Effector memory CD8-positive, alpha-beta T cell (primary cell): Measurements from ENCODE around the gene GPR17.

Experiments
- ATAC-seq: fragments of 150-1000 bp; cut with Tn5 transposase; replicated peaks from 2 replicates; pipeline ENCODE4 v1.10.0; 2021; ENCODE audit warnings: mild to moderate bottlenecking, moderate library complexity
- DNase-seq, 3 experiments: peaks; one replicate each; pipeline ENCODE4 v3.0.0; 2021
- H3K27ac Mint-ChIP-seq, 2 donors: one replicate each; pipeline ENCODE4 v1.8.0; 2022; ENCODE audit warnings: mild to moderate bottlenecking in 2 of 2, mixed read lengths in 2 of 2, moderate library complexity in 2 of 2
- H3K27me3 Mint-ChIP-seq, 2 donors: one replicate each; pipeline ENCODE4 v1.8.0; 2022; ENCODE audit warnings: mixed read lengths in 2 of 2
- H3K36me3 Mint-ChIP-seq: one replicate; pipeline ENCODE4 v1.8.0; 2022; ENCODE audit warnings: mild to moderate bottlenecking, moderate library complexity, mixed read lengths; ENCODE audit not compliant: insufficient read depth
- H3K4me1 Mint-ChIP-seq, 2 donors: one replicate each; pipeline ENCODE4 v1.8.0; 2022; ENCODE audit warnings: low read depth in 2 of 2, mixed read lengths in 2 of 2
- H3K4me3 Mint-ChIP-seq, 2 donors: one replicate each; pipeline ENCODE4 v1.8.0; 2022; ENCODE audit warnings: mild to moderate bottlenecking in 2 of 2, mixed read lengths in 2 of 2, moderate library complexity in 2 of 2
- H3K9me3 Mint-ChIP-seq, 2 donors: one replicate each; pipeline ENCODE4 v1.8.0; 2022; ENCODE audit warnings: mixed read lengths in 2 of 2
- total RNA-seq, 9 experiments: gene quantifications; one replicate each; lab custom pipeline; 2026; lab: John Stamatoyannopoulos, UW

The GPR17 gene, protein sequence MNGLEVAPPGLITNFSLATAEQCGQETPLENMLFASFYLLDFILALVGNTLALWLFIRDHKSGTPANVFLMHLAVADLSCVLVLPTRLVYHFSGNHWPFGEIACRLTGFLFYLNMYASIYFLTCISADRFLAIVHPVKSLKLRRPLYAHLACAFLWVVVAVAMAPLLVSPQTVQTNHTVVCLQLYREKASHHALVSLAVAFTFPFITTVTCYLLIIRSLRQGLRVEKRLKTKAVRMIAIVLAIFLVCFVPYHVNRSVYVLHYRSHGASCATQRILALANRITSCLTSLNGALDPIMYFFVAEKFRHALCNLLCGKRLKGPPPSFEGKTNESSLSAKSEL
- 0 to 0.06 (median 0) reads per million in 9 experiments for total RNA-seq

GRCh38 chr2:127645395-127646291 lies at the start of gene GPR17:
Gene GPR17 (plus strand): TSS chr2:127646153. CDS start chr2:127650736, 4,583 bp downstream.
- DNase-seq (no peak), ATAC-seq (no peak)
- no peak within 1 kb of the TSS for H3K4me3 Mint-ChIP-seq
- H3K27me3 Mint-ChIP-seq: no peaks in the 10 kb centered on the region
- H3K27ac Mint-ChIP-seq: no peak within 1 kb of the TSS
- H3K9me3 Mint-ChIP-seq: no peaks in the 10 kb centered on the region
- no peaks in the 10 kb centered on the region for H3K36me3 Mint-ChIP-seq
- H3K4me1 Mint-ChIP-seq: peaks cover 7 to 8% of the 10 kb centered on the region in 2 donors

- no peak for ATAC-seq
- no peaks in the 10 kb centered on the region for H3K4me1 Mint-ChIP-seq
- no peaks in the 10 kb centered on the region for H3K36me3 Mint-ChIP-seq
Observed at GRCh38 chr2:127596311-127597045, 49.5 kb upstream of the GPR17 start.

GRCh38 chr2:127597046-127597983 lies 48.6 kb upstream of the GPR17 start:
- Mint-ChIP-seq H3K27me3 (peaks cover 19 to 32% of the 10 kb centered on the region in 2 donors), H3K4me1 (no peaks in the 10 kb centered on the region), H3K9me3 (no peaks in the 10 kb centered on the region), H3K27ac (no peak overlapping the region), H3K36me3 (no peaks in the 10 kb centered on the region), H3K4me3 (no peak overlapping the region)
- DNase-seq: no peak
- no peak for ATAC-seq

More at GRCh38 chr2:127596311-127597045, 49.5 kb upstream of the GPR17 start:
- DNase-seq: no peak
- H3K9me3 Mint-ChIP-seq: no peaks in the 10 kb centered on the region
- H3K27me3 Mint-ChIP-seq: peaks cover 17 to 32% of the 10 kb centered on the region in 2 donors
- no peak overlapping the region for H3K4me3 Mint-ChIP-seq
- H3K27ac Mint-ChIP-seq: no peak overlapping the region

- Mint-ChIP-seq H3K27ac (no peak overlapping the region), H3K4me1 (no peaks in the 10 kb centered on the region), H3K36me3 (no peaks in the 10 kb centered on the region), H3K9me3 (no peaks in the 10 kb centered on the region), H3K27me3 (peaks cover 19 to 32% of the 10 kb centered on the region in 2 donors), H3K4me3 (no peak overlapping the region)
- DNase-seq (no peak), ATAC-seq (no peak)
Observed at GRCh38 chr2:127597984-127598380, 48.0 kb upstream of the GPR17 start.

DNA sequence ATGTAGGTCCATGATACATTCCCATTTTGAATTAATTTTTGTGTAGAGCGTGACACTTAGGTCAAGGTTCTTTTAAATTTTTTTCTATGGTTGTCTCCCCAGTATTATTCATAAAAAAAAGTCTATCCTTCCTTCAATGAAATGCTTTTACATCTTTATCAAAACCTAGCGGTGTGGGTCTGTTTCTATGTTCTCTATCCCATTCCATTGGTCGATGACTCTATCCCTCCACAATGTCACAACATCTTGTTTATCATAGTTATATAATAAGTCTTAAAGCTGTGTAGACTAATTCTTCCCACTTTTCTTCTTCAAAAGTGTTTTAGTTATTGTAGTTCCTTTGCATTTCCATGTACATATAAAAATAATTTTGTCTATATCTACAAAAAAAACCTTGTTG lies 47.2 kb upstream of the GPR17 start:
- no peaks in the 10 kb centered on the region for H3K9me3 Mint-ChIP-seq
- no peaks in the 10 kb centered on the region for H3K36me3 Mint-ChIP-seq
- DNase-seq: no peak
- no peak overlapping the region for H3K27ac Mint-ChIP-seq
- no peaks in the 10 kb centered on the region for H3K4me1 Mint-ChIP-seq
- H3K4me3 Mint-ChIP-seq: no peak overlapping the region
- H3K27me3 Mint-ChIP-seq: peaks cover 19 to 32% of the 10 kb centered on the region in 2 donors
- no peak for ATAC-seq

DNA sequence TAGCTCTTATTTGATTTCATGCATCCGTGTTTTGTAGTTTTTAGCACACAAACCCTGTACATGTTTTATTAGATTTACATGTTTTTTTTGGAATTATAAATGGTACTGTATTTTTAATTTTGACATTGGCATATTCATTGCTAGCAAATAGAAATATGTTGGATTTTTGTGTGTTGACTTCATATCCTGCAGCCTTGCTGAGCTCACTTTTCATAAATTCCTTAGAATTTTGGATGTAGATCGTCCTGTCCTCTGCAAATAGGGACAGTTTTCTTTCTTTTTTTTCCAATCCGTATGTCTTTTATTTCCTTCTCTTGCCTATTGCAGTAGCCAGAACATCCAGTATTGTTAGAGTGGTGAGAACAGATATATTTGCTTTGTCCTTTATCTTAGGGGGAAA lies 46.7 kb upstream of the GPR17 start:
- Mint-ChIP-seq H3K4me1 (no peaks in the 10 kb centered on the region), H3K9me3 (no peaks in the 10 kb centered on the region), H3K27ac (no peak overlapping the region), H3K36me3 (no peaks in the 10 kb centered on the region), H3K27me3 (peaks cover 21 to 32% of the 10 kb centered on the region in 2 donors), H3K4me3 (no peak overlapping the region)
- ATAC-seq (no peak), DNase-seq (no peak)

- no peak overlapping the region for H3K27ac Mint-ChIP-seq
- no peak overlapping the region for H3K4me3 Mint-ChIP-seq
- no peaks in the 10 kb centered on the region for H3K4me1 Mint-ChIP-seq
- DNase-seq (no peak), ATAC-seq (no peak)
- H3K36me3 Mint-ChIP-seq: no peaks in the 10 kb centered on the region
- no peaks in the 10 kb centered on the region for H3K9me3 Mint-ChIP-seq
- peaks cover 17 to 60% of the 10 kb centered on the region in 2 donors for H3K27me3 Mint-ChIP-seq
Observed at GRCh38 chr2:127604986-127605385, 41.0 kb upstream of the GPR17 start.

GRCh38 chr2:127605691-127606263 lies 40.2 kb upstream of the GPR17 start:
- Mint-ChIP-seq H3K27ac (no peak overlapping the region), H3K4me3 (no peak overlapping the region), H3K9me3 (no peaks in the 10 kb centered on the region), H3K4me1 (no peaks in the 10 kb centered on the region), H3K36me3 (no peaks in the 10 kb centered on the region), H3K27me3 (peaks cover 17 to 58% of the 10 kb centered on the region in 2 donors)
- ATAC-seq (no peak), DNase-seq (no peak)

DNA sequence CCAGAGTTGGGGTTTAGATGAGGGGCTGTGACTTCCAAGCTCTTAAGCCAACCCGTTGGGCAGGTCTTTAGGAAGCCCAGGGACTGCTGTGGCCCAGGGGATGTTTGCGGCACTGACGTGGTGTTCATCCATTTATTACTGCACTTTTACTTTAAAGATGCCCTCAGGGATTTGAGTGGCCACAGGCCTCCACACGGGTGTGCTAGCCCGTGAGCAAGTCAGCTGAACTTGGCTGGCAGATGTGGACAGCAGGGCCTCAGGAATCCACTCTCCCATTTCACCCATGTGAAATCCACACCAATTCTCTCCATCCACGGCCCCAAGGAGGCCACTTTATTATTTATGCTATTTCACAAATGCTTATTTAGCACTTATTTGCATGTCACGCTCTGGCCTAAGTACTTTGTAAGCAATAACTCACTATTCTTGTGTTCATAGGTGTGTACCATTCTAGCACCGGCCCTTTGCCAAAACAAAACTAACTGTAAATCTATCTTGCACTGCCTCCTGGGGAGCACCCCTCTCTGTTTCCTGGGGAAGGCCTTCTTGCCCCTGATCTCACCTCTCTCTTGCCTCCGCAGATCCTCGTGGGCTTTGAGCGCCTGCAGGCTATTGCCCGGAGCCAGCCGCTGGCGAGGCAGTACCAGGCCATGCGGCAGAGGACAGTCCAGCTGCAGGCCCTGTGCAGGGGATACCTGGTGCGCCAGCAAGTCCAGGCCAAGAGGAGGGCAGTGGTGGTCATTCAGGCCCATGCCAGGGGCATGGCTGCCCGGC lies 39.1 kb upstream of the GPR17 start:
- Mint-ChIP-seq H3K4me3 (no peak overlapping the region), H3K9me3 (no peaks in the 10 kb centered on the region), H3K27ac (no peak overlapping the region), H3K4me1 (no peaks in the 10 kb centered on the region), H3K27me3 (peaks cover 12 to 65% of the 10 kb centered on the region in 2 donors), H3K36me3 (peaks cover 3% of the 10 kb centered on the region)
- DNase-seq (no peak), ATAC-seq (no peak)

- peaks cover 3% of the 10 kb centered on the region for H3K36me3 Mint-ChIP-seq
- H3K4me1 Mint-ChIP-seq: no peaks in the 10 kb centered on the region
- peaks cover 12 to 70% of the 10 kb centered on the region in 2 donors for H3K27me3 Mint-ChIP-seq
- H3K27ac Mint-ChIP-seq: no peak overlapping the region
- H3K9me3 Mint-ChIP-seq: no peaks in the 10 kb centered on the region
- H3K4me3 Mint-ChIP-seq: no peak overlapping the region
- ATAC-seq: no peak
- no peak for DNase-seq
Observed at GRCh38 chr2:127607399-127607908, 38.5 kb upstream of the GPR17 start.

DNA sequence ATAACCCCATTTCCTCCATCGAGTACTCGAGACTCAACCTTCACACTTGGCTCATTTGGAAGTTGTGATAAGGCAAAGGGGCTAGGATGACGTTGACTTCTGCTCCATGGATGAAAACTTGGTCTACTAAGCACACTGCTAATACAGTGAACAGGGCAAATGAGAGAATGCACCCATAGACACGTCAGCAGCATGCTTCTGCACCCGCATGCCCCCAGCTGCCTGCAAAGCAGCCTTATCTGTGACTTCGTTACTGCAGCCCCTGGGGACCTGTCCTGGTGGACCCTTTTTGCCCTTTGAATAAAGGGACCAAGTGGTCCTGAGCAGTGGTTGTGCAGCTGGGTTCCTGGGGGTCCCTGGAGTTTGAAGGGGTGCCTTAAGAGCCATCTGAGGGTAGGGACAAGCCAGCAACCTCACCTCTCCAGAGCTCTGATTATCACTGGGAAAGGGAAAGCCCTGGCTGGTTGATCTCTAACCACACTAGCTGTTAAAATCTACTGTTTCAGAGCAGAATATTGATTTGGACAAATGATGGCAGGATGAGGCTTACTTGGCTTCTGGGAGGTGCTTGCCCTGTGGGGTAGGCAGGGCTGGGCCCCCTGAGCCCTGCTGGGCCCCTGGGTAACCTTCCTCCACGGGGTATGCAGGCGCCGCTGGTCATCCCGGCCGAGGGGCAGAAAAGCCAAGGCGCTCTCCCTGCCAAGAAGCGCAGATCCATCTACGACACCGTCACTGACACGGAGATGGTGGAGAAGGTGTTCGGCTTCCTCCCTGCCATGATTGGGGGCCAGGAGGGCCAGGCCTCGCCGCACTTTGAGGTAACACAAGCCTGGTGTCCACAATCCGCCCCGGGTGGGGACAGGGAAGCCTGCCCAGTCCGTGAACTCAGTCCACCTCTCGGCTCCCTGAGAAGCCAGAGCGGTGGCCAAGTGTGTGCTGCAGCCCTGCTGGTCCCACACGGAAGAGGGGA lies 37.6 kb upstream of the GPR17 start:
- DNase-seq: no peak
- peaks cover 17 to 70% of the 10 kb centered on the region in 2 donors for H3K27me3 Mint-ChIP-seq
- peaks cover 3% of the 10 kb centered on the region for H3K36me3 Mint-ChIP-seq
- H3K9me3 Mint-ChIP-seq: no peaks in the 10 kb centered on the region
- ATAC-seq: no peak
- H3K4me3 Mint-ChIP-seq: no peak overlapping the region
- H3K4me1 Mint-ChIP-seq: no peaks in the 10 kb centered on the region
- H3K27ac Mint-ChIP-seq: no peak overlapping the region
